Neural progenitor cell (in vitro differentiated cells): Measurements from ENCODE around the gene TNF.

Source experiments
- CTCF ChIP-seq: fragments of 200-600 bp; sonication (generic); IDR thresholded peaks from 2 replicates; pipeline ENCODE4 v1.5.1; 2017; ENCODE audit warnings: antibody characterized with exemption, mild to moderate bottlenecking
- EZH2 ChIP-seq: fragments of 200-600 bp; sonication (generic); IDR thresholded peaks from 2 replicates; pipeline ENCODE4 v1.6.1; 2017; ENCODE audit warnings: antibody characterized with exemption, mild to moderate bottlenecking, moderate library complexity

- TF ChIP-seq CTCF, result no peak
- TF ChIP-seq EZH2, result no peak
Observed at GRCh38 chr6:31560697-31561058, 14.7 kb upstream of the TNF start.
